ENCODE data around the gene PGLYRP1. TPM values are rescaled to one million over a fixed set of nuclear protein-coding genes. Genes with fewer than 3 reads are reported as not detected.
A peak's percentile ranks its signal among the peaks of the same experiment; 100 is the strongest.

The PGLYRP1 gene
- total RNA-seq, 1 experiment from 2014 or later, result not detected

GRCh38 chr19:45996933-45997332 is 25.9 kb downstream of the PGLYRP1 start:
- no peak overlapping the region for H3K18ac ChIP-seq (ENCODE audit: insufficient read length, low read depth, low read length)
- no peak overlapping the region for H4K5ac ChIP-seq (ENCODE audit: insufficient read length, low read depth, low read length)
- Mint-ChIP-seq H3K27me3 (ENCODE audit: low read depth) (peaks cover 2% of the 10 kb centered on the region; the same call in 1 of the 2 replicates), H3K9me3 (no peaks in the 10 kb centered on the region; a peak in 2 of 5 replicates), H3K4me3 (no peak overlapping the region; a peak in 2 of 5 replicates), H3K4me1 (peaks cover 14 to 38% of the 10 kb centered on the region in 2 experiments), H3K27ac (peak overlapping the region in 1 of 3 experiments; percentile 13; a peak in 1 of 7 replicates), H3K36me3 (ENCODE audit: insufficient read depth in 1 of 3, low read depth in 3 of 3) (peaks cover 6 to 7% (median 6%) of the 10 kb centered on the region in 3 experiments; a peak in 6 of 7 replicates)
- no peak overlapping the region for H3K56ac ChIP-seq (ENCODE audit: insufficient read length, low read depth, low read length)
- peaks cover 3% of the 10 kb centered on the region for H3K79me1 ChIP-seq (ENCODE audit: insufficient read depth, low read depth, low read length, poor library complexity, severe bottlenecking)
- H3K23ac ChIP-seq (ENCODE audit: insufficient read length, low read depth, low read length), result no peak overlapping the region
- H4K8ac ChIP-seq (replicated peaks; ENCODE audit: insufficient read length, low read depth, low read length), result no peak overlapping the region
- no peaks in the 10 kb centered on the region for H4K20me1 ChIP-seq (ENCODE audit: control insufficient read depth, insufficient read depth, insufficient read length)
- H3K4me2 ChIP-seq (ENCODE audit: insufficient read depth, insufficient read length, low read length), result no peak overlapping the region
- no peaks in the 10 kb centered on the region for H3K27me3 ChIP-seq (ENCODE audit: insufficient read depth, low read length)
- no peak overlapping the region for H3K27ac ChIP-seq (ENCODE audit: insufficient read length, low read depth, low read length)
- H3K9me3 ChIP-seq (ENCODE audit: control insufficient read depth, low read depth, low read length), result no peaks in the 10 kb centered on the region
- no peak overlapping the region for H2BK12ac ChIP-seq (ENCODE audit: insufficient read length, low read depth, low read length)
- H2BK120ac ChIP-seq (ENCODE audit: low read depth, low read length, poor library complexity, severe bottlenecking), result no peak overlapping the region
- H3K14ac ChIP-seq (ENCODE audit: insufficient read depth, low read length), result no peak overlapping the region
- no peak overlapping the region for H2BK20ac ChIP-seq (ENCODE audit: low read depth, low read length, poor library complexity, severe bottlenecking)
- no peaks in the 10 kb centered on the region for H3K4me1 ChIP-seq (ENCODE audit: insufficient read depth, low read length)
- peaks cover 14% of the 10 kb centered on the region for H3K23me2 ChIP-seq (ENCODE audit: insufficient read length, low read depth, low read length, poor library complexity, severe bottlenecking)
- no peak overlapping the region for H3K4ac ChIP-seq (ENCODE audit: low read depth, low read length)
- no peak for TF ChIP-seq CTCF (conservative IDR thresholded peaks at IDR 0.05)
- H3K9ac ChIP-seq (ENCODE audit: extremely low read depth, insufficient read length, low read length), result no peak overlapping the region
- H4K91ac ChIP-seq (ENCODE audit: insufficient read length, low read depth, low read length), result no peak overlapping the region
- WGBS (ENCODE audit: extremely low coverage, insufficient read length, low lambda C conversion rate), result no CpG with 5 or more reads among the region's 8 CpGs
- H3T11ph ChIP-seq (ENCODE audit: low read length), result no peak overlapping the region
- H2BK5ac ChIP-seq (ENCODE audit: insufficient read length, low read length), result no peak overlapping the region
- no peak overlapping the region for H2AFZ ChIP-seq (ENCODE audit: low read length)
- no peak overlapping the region for H2AK5ac ChIP-seq (ENCODE audit: insufficient read length, low read length)
- H2BK15ac ChIP-seq (ENCODE audit: low read depth, low read length), result no peak overlapping the region
- DNase-seq, result no peak
- H3K79me2 ChIP-seq (ENCODE audit: insufficient read depth, low read length), result 0 out of 2 replicates have a peak, but pooled peaks cover 5% of the 10 kb centered on the region
